Heart left ventricle (tissue), 16 donors: ENCODE measurements around the gene NLRC5. TPM values are rescaled to one million over a fixed set of nuclear protein-coding genes. Genes with fewer than 3 reads are reported as not detected.

Experiments
- ATAC-seq, 4 donors: fragments of 200-7000 bp; cut with Tn5 transposase; one replicate each; pipeline ENCODE4 v1.9.1; 2020 to 2022; ENCODE audit warnings: moderate library complexity in 4 of 4, mild to moderate bottlenecking in 3 of 4, moderate number of reproducible peaks in 1 of 4
- DNase-seq, 5 donors: peaks; one replicate each; pipeline ENCODE4 v3.0.0-alpha.2; 2020
- H3K27ac ChIP-seq, 12 donors: fragments of 200-600 bp; sonication (generic) in 4 of 12; one replicate each; pipeline versions ENCODE4 v1.5.0 to v1.8.0; 2016 to 2022; ENCODE audit warnings: mild to moderate bottlenecking in 2 of 12
- H3K27me3 ChIP-seq, 9 donors: fragments of 200-600 bp; sonication (generic) in 2 of 9; one replicate each; pipeline versions ENCODE4 v1.5.1 to v1.8.0; 2016 to 2022; ENCODE audit warnings: mild to moderate bottlenecking in 3 of 9
- H3K36me3 ChIP-seq, 9 donors: fragments of 200-600 bp; sonication (generic) in 2 of 9; one replicate each; pipeline versions ENCODE4 v1.5.0 to v1.8.0; 2018 to 2022; ENCODE audit warnings: mild to moderate bottlenecking in 2 of 9
- H3K4me1 ChIP-seq, 12 donors: fragments of 200-600 bp; sonication (generic) in 4 of 12; one replicate each; pipeline versions ENCODE4 v1.5.0 to v1.8.0; 2016 to 2022; ENCODE audit warnings: mild to moderate bottlenecking in 3 of 12
- H3K4me3 ChIP-seq, 12 donors: fragments of 200-600 bp; sonication (generic) in 4 of 12; one replicate each; pipeline versions ENCODE4 v1.5.0 to v1.8.0; 2017 to 2022; ENCODE audit warnings: mild to moderate bottlenecking in 9 of 12, moderate library complexity in 4 of 12
- H3K9me3 ChIP-seq, 12 donors: fragments of 200-600 bp; sonication (generic) in 4 of 12; one replicate each; pipeline versions ENCODE4 v1.5.0 to v1.8.0; 2016 to 2022; ENCODE audit warnings: mild to moderate bottlenecking in 1 of 12
- POLR2A ChIP-seq, 2 donors: fragments of 450-650 bp; IDR thresholded peaks; one replicate each; pipeline ENCODE4 v1.6.1; 2017; ENCODE audit warnings: antibody characterized with exemption in 2 of 2, mild to moderate bottlenecking in 2 of 2, moderate library complexity in 2 of 2
- WGBS, 4 donors: extraction: QIAGEN DNeasy Blood & Tissue Kit in 2 of 4; methylation state at CpG; one replicate each; pipeline versions ENCODE4 v1.1.5 to v1.1.7; 2013 to 2018; 5-methylcytosine and 5-hydroxymethylcytosine counted together
- intact Hi-C, 10 donors: fragments of 100-400 bp; cut with DNase I; formaldehyde crosslinking; loops; one replicate each; pipeline versions ENCODE4 v1.11.1 to v1.14.2; 2022
- polyA plus RNA-seq, 2 donors: library from polyadenylated mRNA; stranded (reverse); fragments of 200-250 nt; gene quantifications; one replicate each; pipeline ENCODE4 v1.2.3, GENCODE V29; 2013
- total RNA-seq, 9 donors: library from RNA; depleted of rRNA in 2 of 9; stranded (reverse); fragments of >200 nt in 2 of 9; fragmentation: NEBNext Ultra II Directional in 3 of 9; extraction: Animal tissue kit (Norgen Biotek cat#: 25700) in 3 of 9; gene quantifications; one replicate each; pipeline versions ENCODE4 v1.1.0 to v1.2.4, GENCODE V29; 2016 to 2023
- TF ChIP-seq, protein P1 (sequence below), 12 donors: fragments of 200-600 bp; sonication (generic) in 4 of 12; IDR thresholded peaks; one replicate each; pipeline versions ENCODE4 v1.5.0 to v1.8.0; 2018 to 2022; ENCODE audit warnings: antibody characterized with exemption in 12 of 12, mild to moderate bottlenecking in 5 of 12
- donor health status: ischemic (EF 13 %, LVEDD 7.1; RV severe dilation, severe dysfunction).
- donor health status: healthy with polysubstance abuse.
- donor health status: DM: no; HTN: yes; CAD: no.
- donor health status: DM: no; HTN: no; CAD: no.
- donor health status: ischemic (EF 25% LVEDD 6.9; RV normal size, moderate dysfunction).
- donor health status: ischemic (EF 25% LVEDD 5.7; RV mildly dilated, moderate dysfunction).
- donor health status: healthy.
- donor health status: DM: yes; HTN: yes; CAD: no.
- donor health status: ischemic (EF 35%, LVEDD 5.7; RV mildly dilated, moderate dysfunction).
- donor health status: nonischemic (EF 11% LVEDD 7.7; RV severe dilation, severe dysfunction).
- donor health status: DM: yes; HTN: yes; CAD: no.
- donor health status: PGD.
- donor health status: ischemic (EF 29% LVEDD 5.4; RV normal size, mild dysfunction).
- donor health status: nonischemic (EF 23%, LVEDD 6.1; RV moderate dilation, normal function).

The NLRC5 gene
- total and polyA plus RNA-seq, 11 donors: 5.8 to 98.6 (median 9.9) TPM

DNA sequence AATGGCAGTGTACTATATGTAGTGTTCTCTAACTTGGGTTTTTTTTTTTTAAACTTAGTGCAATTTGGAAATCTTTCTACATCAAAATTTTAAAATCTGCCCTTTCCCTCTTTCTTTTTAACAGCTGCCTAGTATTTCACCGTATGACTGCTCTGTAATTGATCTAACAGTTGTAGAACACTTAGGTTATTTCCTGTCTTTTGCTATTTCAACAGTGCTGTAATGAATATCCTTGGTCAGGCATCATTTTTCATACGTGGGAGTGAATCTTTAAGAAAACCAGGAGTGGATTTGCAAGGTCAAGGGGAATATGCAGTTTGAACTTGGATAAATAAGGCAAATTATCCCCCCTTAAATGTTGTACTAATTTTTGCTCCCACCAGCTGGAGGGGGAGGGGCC is 3.8 kb downstream of the NLRC5 start:
- WGBS, 4 donors: 40 to 58% (median 45%) methylated on average over 2 of the region's 2 CpGs
- Histone ChIP-seq H3K36me3 (peaks cover 0 to 38% (median 0%) of the 10 kb centered on the region in 9 donors), H3K4me3 (peak overlapping the region in 1 of 12 donors; percentile 94), H3K27me3 (no peaks in the 10 kb centered on the region), H3K4me1 (peaks cover 0 to 86% (median 19%) of the 10 kb centered on the region in 12 donors), H3K9me3 (no peaks in the 10 kb centered on the region), H3K27ac (peak overlapping the region in 1 of 12 donors; percentile 7)
- intact Hi-C loops: no loop called here
- TF ChIP-seq POLR2A (IDR thresholded peaks at IDR 0.05): no peak
- TF ChIP-seq, protein P1, sequence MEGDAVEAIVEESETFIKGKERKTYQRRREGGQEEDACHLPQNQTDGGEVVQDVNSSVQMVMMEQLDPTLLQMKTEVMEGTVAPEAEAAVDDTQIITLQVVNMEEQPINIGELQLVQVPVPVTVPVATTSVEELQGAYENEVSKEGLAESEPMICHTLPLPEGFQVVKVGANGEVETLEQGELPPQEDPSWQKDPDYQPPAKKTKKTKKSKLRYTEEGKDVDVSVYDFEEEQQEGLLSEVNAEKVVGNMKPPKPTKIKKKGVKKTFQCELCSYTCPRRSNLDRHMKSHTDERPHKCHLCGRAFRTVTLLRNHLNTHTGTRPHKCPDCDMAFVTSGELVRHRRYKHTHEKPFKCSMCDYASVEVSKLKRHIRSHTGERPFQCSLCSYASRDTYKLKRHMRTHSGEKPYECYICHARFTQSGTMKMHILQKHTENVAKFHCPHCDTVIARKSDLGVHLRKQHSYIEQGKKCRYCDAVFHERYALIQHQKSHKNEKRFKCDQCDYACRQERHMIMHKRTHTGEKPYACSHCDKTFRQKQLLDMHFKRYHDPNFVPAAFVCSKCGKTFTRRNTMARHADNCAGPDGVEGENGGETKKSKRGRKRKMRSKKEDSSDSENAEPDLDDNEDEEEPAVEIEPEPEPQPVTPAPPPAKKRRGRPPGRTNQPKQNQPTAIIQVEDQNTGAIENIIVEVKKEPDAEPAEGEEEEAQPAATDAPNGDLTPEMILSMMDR (IDR thresholded peaks at IDR 0.05): no peak
- no peak for DNase-seq
- no peak for ATAC-seq

- DNase-seq (peak in 1 of 5 donors; percentile 41), ATAC-seq (no peak)
- H3K9me3 ChIP-seq: no peaks in the 10 kb centered on the region
- H3K27ac ChIP-seq: peak overlapping the region in 3 of 12 donors; percentile 28 to 49 (median 43)
- peaks cover 0 to 90% (median 20%) of the 10 kb centered on the region in 12 donors for H3K4me1 ChIP-seq
- no peak overlapping the region for H3K4me3 ChIP-seq
- no peaks in the 10 kb centered on the region for H3K27me3 ChIP-seq
- intact Hi-C loops: no loop called here
- TF ChIP-seq POLR2A (IDR thresholded peaks at IDR 0.05): no peak
- TF ChIP-seq, protein P1 (IDR thresholded peaks at IDR 0.05): no peak
- 64 to 80% (median 66%) methylated on average over 5 of the region's 5 CpGs for WGBS, 4 donors
- peaks cover 0 to 46% (median 0%) of the 10 kb centered on the region in 9 donors for H3K36me3 ChIP-seq
Observed at GRCh38 chr16:56994311-56994710, 5.0 kb downstream of the NLRC5 start.

DNA sequence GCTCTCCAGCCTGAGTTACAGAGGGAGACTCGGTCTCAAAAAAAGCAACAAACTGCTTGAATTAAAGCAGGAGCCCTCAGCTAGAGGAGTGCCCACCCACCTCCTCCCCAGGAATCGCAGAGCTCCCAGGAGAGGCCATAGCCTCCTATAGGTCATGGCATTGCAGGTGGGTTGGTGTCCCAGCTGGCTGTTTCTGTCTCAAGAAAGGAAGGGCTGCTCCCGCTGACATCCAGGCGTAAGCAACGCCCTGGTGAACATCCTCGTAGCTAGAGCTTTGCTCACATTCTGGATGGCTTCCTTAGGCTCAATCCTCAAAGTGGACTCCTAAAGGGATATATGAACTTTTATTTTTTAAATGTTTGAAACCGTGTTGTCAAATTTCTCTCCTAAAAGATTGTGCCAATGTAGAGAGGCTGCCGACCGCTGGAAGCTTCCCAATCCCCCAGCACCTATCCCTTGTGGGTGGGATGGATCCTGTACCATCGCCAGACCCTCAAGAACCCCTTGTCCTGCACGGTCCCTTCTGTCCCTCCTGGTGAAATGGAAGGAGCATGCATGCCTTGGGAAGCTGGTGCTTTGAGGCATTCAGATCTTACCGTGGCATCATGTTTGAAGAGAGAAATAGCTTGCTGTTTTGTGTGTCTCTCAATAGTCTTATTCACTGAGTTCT is 5.9 kb downstream of the NLRC5 start:
- Histone ChIP-seq H3K4me3 (peak overlapping the region in 1 of 12 donors; percentile 7), H3K27ac (peak overlapping the region in 3 of 12 donors; percentile 28 to 49 (median 43)), H3K27me3 (no peaks in the 10 kb centered on the region), H3K36me3 (peaks cover 0 to 46% (median 0%) of the 10 kb centered on the region in 9 donors), H3K9me3 (no peaks in the 10 kb centered on the region), H3K4me1 (peaks cover under 1 to 99% (median 23%) of the 10 kb centered on the region in 12 donors)
- ATAC-seq (no peak), DNase-seq (peak in 1 of 5 donors; percentile 4)
- no peak for TF ChIP-seq POLR2A (IDR thresholded peaks at IDR 0.05)
- TF ChIP-seq, protein P1 (IDR thresholded peaks at IDR 0.05): no peak
- 68 to 83% (median 70%) methylated on average over 12 of the region's 12 CpGs for WGBS, 4 donors
- intact Hi-C loops: no loop called here

- no peak for TF ChIP-seq POLR2A (IDR thresholded peaks at IDR 0.05)
- TF ChIP-seq, protein P1 (IDR thresholded peaks at IDR 0.05): no peak
- no peaks in the 10 kb centered on the region for H3K9me3 ChIP-seq
- DNase-seq (peak in 1 of 5 donors; percentile 4), ATAC-seq (no peak)
- intact Hi-C loops: no loop called here
- peaks cover 0 to 93% (median 21%) of the 10 kb centered on the region in 12 donors for H3K4me1 ChIP-seq
- WGBS, 4 donors: 93 to 96% (median 94%) methylated on average over 5 of the region's 5 CpGs
- H3K36me3 ChIP-seq: peaks cover 0 to 61% (median 0%) of the 10 kb centered on the region in 9 donors
- H3K27me3 ChIP-seq: no peaks in the 10 kb centered on the region
- no peak overlapping the region for H3K27ac ChIP-seq
- H3K4me3 ChIP-seq: no peak overlapping the region
Observed at GRCh38 chr16:56997264-56997663, 7.9 kb downstream of the NLRC5 start.
